Breast epithelium (tissue), 3 donors: ENCODE data around the gene TSPAN11.

Source experiments
- CTCF ChIP-seq, 3 donors: fragments of 450-650 bp; IDR thresholded peaks; one replicate each; pipeline ENCODE4 v1.5.1; 2016 to 2017; ENCODE audit warnings: antibody characterized with exemption in 3 of 3, mild to moderate bottlenecking in 3 of 3, moderate library complexity in 3 of 3
- POLR2A ChIP-seq: fragments of 450-650 bp; IDR thresholded peaks from one replicate; pipeline ENCODE4 v1.6.1; 2016; ENCODE audit warnings: antibody characterized with exemption, mild to moderate bottlenecking, moderate library complexity

GRCh38 chr12:31019976-31020375, 93.4 kb downstream of the TSPAN11 start:
- TF ChIP-seq POLR2A (no peak), CTCF (IDR thresholded peaks at IDR 0.05) (no peak)
